ENCODE data around the gene RALB. TPM values are rescaled to one million over a fixed set of nuclear protein-coding genes. Genes with fewer than 3 reads are reported as not detected.

RALB gene
- total and polyA plus RNA-seq, 2 of the 8 experiments (the other 6 are each of a cell fraction or from before 2014, with no cell fraction given) = 12.0 to 16.6 TPM

DNA sequence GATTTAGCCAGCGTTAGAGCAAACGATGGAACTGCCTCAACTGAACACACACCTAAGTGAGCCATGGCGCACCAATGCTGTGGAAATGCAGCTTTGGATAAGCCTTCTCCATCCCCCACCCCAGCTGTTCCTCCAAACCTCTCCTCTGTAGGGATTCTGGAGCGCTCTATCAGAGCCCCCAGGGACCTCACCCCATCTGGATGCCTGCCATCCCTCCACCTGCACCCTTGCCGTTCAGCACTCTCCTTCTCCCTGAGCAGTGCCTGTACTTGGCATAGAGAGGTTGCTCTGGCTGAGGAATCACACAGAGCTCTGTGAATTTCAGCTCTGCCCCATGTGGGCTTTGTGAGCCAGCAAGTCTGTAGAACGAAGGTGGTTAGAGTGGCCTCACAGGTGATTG, 50.5 kb downstream of the RALB start (continued):
- TF ChIP-seq RAD21 (IDR thresholded peaks at IDR 0.05 in 1 of 2, conservative IDR thresholded peaks at IDR 0.05 in 1 of 2; ENCODE audit: low read depth in 2 of 2, low read length in 2 of 2) = no peak
